ENCODE data around the gene AATF.

AATF gene, protein sequence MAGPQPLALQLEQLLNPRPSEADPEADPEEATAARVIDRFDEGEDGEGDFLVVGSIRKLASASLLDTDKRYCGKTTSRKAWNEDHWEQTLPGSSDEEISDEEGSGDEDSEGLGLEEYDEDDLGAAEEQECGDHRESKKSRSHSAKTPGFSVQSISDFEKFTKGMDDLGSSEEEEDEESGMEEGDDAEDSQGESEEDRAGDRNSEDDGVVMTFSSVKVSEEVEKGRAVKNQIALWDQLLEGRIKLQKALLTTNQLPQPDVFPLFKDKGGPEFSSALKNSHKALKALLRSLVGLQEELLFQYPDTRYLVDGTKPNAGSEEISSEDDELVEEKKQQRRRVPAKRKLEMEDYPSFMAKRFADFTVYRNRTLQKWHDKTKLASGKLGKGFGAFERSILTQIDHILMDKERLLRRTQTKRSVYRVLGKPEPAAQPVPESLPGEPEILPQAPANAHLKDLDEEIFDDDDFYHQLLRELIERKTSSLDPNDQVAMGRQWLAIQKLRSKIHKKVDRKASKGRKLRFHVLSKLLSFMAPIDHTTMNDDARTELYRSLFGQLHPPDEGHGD

GRCh38 chr17:36948717-36949460 lies at the start of gene AATF:
Gene AATF, plus strand, starts transcription at chr17:36948954. Its CDS starts 172 bp downstream, at chr17:36949126.
- peak; percentile 97 for DNase-seq (ENCODE audit: low read depth)

DNA sequence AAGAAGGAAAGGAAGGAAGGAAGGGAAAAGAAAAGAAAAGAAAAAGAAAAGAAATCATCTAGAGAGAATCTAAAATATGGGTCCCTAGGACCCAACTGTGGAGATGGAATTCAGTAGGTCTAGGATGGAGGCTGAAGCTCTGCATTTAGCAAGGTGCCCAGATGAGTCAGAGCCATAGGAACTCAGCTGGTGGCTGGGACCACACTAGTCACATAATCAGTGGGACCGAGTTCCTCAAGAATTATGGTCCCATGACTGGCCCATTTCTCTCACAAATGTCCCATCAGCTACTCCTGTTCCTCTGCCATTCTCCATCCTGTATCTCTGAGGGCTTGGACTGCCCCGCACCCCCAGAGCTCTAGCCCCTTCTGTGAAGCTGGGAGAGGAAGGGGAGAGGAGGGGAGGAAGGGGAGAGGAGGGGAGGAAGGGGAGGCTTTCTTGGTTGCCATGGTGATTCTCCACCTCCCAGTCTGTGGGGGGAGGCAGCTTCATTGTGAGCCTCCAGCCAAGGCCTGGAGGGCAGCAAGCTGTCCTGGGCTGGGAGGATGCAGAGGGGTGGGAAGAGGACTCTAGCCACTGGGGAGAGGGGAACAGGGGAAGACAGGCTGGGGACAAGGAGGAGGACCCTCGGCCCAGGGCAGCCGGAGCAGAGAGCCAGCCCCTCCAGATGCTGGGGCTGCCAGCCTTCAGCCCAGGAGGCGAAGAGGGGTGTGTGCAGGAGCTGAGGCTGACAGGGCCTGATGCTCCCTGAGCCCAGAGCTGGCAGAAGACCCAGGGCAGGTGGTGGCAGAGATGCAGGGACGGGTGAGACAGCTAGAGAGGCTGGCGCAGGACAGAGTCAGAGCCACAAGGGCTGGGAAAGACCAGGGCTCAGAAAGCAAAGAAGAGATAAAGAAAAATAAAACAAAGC lies 49.2 kb upstream of the AATF start:
- no peak for DNase-seq (ENCODE audit: low read depth)

DNA sequence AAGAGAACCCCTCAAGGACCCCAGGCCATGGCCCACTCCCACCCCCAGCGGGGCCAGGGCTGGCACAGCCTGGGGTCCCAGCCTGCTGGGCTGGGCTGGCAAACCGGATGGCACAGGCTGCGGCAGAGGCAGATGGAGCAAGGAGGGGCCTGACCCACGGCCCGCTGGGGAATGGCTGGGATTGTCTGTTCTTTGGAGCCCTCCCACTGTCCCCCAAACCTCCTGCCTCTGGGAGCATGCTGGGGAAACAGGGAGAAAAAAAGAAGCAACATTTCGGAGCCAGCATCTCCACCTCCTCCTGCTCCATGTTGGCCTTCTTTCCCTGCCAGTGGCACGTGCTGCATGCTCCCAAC lies 48.6 kb upstream of the AATF start:
- no peak for DNase-seq (ENCODE audit: low read depth)

- DNase-seq (ENCODE audit: low read depth) = no peak
These were observed 47.2 kb upstream of the AATF start for GRCh38 chr17:36901506-36901905.

- DNase-seq (ENCODE audit: low read depth) = no peak
These were observed 41.3 kb upstream of the AATF start for GRCh38 chr17:36907407-36907806.

DNA sequence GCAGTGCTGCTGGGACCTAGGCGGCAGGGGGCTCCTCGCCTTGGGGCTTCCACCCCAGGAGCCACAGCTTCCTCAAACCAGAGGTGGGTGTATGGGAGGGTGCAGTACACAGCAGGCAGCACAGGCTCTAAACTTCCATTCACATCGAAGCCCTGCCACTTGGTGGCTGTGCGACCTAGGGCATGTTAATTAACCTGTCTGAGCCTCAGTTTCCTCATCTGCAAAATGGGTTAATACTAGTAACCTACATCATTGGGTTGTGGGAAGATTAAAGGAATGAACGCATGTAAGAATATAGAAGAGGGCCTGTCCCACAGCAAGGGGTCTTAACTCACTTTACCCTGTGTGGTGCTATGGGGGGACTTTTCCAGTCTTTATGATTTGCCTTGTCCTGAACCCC lies 38.2 kb upstream of the AATF start:
- DNase-seq (ENCODE audit: low read depth) = no peak

- no peak for DNase-seq (ENCODE audit: low read depth)
These were observed 37.8 kb upstream of the AATF start for GRCh38 chr17:36911001-36911400.

DNA sequence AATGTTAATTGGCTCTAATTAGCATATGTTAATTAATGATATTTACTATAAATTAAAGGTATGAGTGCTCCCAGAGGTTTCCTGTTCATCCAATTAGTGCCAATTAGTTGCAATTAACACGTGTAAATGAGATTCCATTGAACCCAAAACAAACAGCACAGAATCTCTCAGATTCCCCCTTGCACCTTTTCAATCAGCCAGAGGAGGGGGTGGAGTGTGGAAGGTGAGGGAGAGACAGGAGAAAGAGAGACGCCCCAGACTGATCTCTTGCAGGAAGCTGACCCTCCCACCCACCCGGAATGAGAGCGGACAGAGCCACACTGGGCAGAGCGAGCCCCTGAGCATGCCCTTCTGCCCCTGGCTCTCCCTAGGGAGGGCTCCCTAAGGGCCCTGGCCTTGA lies 35.6 kb upstream of the AATF start:
- DNase-seq (ENCODE audit: low read depth) = no peak

DNA sequence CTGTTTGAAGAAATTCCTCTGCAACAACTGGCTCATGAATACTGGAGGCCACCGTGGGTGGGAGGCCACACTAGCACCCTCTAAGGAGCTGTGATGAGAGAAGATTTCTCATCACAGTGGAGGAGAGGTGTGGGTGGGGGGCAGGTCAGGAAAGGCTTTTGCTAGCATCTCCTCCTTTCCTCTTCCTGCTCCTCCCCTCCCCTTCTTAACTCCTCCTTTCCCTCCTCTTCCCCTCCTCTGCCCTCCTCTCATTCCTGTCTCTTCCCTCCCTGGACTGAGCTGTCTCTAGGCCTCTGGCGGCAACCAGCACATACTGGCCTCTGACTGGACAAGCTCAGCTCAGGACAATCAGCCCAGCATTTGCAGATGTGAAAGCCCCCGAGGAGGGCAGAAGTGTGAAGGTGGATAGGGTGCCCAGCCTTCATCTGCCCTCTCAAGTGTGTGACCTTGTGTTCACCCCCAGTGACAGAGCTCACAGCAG lies 30.5 kb upstream of the AATF start:
- no peak for DNase-seq (ENCODE audit: low read depth)

- no peak for DNase-seq (ENCODE audit: low read depth)
These were observed 29.3 kb upstream of the AATF start for GRCh38 chr17:36919407-36919968.

DNA sequence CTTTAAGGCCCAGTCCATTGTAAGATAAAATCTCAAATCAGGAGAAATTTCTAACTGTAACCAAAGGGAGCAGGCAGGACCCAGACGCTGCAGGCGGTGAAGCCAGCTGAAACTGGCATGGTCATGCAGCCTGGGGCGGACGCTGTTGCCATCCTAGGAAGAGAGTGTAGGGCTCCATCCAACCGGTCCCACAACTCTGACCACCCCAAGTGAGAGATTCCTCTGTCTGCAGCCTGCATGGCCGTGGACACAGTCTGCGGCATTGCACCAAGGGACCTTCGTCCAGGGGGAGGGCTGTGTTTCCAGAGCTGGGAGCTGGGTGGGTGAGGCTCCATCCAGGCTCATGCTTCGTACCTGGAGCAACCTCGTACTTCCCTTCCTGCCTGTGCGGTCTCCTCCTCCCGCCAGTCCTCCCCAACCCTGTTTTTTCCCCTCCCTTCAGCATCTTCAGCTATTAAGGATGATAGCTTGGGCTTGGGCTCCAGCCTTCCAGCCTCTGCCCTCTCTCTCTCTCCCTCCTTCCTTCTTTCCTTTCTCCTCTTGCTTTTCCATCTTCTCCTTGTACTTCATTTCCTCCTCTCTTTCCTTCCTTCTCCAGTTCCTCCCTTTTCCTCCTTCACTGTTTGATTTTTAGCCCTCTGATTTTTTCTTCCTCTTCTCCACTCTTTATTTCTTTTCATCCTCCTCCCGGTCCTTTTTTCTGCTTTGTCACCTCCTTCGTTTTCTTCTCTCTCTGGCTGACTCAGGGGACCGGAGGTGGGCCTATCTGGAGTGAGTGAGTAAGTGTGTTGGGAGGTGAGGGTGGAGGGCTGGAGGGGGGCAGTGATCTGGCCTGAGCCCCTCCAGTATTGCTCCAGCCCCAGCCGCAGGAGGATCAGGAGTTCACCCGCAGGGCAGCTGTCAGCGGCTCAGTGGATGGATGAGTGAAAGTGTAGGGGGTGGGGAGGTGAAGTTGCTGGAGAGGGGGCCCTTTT lies 28.4 kb upstream of the AATF start:
- no peak for DNase-seq (ENCODE audit: low read depth)

DNA sequence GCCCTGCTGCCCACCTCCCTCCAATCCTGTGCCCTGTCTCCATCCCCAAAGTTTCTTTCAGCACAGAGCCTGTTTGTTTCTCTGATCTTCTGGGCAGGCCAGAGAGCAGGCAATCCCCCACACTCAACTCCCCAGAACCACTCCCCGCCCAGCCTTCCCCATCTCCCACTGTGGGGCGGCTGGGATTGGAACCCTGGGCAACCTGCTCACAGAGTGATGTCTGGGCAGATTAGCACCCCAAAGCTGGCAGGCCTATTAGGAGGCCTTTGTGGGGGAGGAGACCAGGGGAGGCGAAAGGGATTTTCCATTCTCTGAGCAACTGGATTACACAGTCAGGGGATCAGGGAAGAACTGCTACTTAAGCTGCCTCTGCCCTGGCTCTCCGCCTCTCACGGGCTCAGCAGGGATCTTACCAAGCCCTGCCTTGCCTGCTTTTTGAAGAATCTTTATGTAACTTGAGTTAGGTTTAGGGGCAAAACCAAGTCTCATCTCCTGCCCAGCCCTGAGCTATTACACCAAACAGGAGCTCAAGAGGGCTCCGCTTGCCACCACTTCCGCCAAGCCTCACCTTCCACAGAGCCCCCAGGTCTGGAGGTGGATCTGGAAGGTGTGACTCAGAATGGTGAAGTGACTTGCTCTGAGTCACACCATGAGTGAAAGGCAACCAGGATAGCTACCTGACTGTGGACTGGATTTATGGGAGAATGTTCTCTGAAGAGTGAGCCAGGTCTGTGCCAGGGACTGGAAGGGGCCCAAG lies 27.5 kb upstream of the AATF start:
- peak; percentile 35 for DNase-seq (ENCODE audit: low read depth)

- DNase-seq (ENCODE audit: low read depth) = no peak
These were observed 26.6 kb upstream of the AATF start for GRCh38 chr17:36922175-36922574.

DNA sequence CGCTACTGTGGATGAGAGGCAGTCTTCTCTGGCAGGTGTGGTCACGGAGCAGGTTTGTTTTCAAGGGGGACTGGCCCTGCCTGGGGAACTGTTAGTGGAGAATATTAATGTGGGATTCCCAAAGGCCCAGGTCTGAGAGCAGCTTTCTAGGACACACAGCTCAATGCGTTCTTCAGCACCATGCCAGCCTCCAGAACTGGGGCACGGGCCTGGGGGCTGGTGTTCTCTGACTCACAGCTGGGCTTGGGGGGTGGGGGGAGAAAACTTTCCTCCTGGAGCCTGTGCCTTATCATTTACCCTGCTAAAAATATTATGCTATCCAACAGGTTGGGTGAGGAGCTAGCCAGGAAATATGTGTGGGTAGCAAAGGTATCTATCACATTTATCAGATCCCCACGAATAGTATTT lies 24.9 kb upstream of the AATF start:
- DNase-seq (ENCODE audit: low read depth) = no peak

GRCh38 chr17:36926226-36926625 lies 22.5 kb upstream of the AATF start:
- no peak for DNase-seq (ENCODE audit: low read depth)

- no peak for DNase-seq (ENCODE audit: low read depth)
These were observed 22.1 kb upstream of the AATF start for GRCh38 chr17:36926701-36927100.

DNA sequence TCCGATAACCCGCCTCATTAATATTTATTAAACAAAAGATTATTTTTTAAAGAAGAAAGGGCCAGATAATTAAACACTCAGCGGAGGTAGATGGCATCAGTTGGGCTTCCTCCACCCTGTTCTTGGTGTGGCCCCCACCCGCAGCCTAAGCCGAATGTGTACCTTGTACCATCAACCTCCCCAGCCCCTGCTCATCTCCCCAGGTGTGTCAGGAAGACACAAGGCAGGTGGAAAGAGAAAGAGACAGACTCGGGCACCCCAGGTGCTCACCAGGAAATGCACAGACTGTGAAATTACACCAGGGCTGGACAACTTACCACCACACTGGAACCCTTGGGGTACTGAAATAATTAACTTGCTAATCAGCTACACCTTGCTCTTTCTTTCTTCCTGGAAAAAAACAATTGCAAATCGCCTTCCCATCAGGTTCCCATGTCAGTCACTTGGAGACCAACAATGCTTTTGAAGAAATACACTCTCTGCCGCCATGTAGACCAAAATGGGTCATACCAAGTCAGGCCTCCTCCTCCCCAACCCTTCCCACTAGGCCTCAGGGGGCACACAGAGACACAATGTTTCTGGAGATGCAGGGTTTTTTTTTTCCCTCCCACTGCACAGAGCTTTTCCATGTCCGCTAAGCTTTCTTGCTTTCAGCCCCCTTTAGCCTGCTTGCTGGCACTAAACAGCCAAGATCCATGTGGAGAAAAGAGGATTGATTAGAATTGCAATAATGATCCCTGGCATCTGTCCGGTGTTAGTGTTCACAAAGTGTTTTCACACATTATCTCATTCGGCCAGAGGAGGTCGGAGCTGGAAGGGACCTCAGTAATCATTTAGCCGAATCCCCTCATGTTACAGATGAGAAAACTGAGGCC lies 20.0 kb upstream of the AATF start:
- no peak for DNase-seq (ENCODE audit: low read depth)

DNA sequence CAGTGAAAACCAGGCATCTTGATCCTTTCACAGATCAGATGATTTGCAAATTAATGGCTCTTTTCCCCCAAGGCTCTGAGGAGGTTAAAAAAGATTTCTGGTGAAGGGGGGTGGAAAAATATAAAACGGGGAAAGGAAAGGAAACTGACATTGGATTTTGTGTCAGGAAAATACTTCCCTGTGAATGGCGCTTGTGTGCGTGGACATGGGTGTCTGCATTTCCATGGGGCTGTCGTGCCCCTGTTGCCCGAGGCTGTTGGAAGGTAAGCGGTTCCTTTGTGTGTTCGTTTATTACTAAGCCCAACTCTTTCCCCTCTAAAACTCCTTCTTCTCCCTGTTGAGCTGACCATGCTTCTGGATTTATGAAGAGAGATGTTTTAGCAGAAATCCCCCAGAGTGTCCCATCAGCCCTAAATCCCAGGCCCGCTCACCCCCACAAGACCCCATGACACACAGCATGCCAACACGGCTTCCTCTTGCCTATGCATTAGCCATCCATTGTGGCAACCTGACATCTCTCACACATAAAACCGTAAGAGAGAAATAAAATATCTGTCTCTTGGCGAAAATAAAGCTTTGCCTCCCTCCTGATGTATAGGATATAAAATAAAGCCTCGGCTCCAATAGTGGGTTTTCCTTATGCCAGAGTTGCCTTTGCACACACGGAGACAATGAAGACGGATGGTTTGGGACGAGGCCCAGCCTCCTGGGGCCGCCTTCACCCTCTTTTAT lies 18.7 kb upstream of the AATF start:
- DNase-seq (ENCODE audit: low read depth) = no peak
